Measurements from ENCODE around the gene OPN4.

DNA sequence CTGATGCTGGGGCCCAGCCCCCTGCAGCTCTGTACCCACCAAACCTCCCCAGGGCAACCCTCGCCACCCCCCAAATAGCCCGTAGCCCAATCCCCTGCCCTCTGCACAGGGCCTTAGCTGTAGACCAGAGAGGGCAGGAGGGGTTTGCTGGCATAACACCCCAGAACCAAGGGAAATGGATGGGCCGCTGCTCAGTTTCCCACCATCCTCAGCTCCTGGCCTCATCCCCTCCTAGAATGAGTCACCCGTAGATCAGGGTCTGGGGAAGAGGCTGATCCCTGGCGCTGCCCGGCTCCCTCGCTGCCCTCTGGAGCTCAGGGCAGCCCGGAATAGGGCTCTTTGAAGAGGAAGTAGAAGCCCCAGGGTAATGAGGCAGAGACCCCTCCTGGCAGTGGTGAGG is 45.2 kb downstream of the OPN4 start:
- TF ChIP-seq, protein P1, sequence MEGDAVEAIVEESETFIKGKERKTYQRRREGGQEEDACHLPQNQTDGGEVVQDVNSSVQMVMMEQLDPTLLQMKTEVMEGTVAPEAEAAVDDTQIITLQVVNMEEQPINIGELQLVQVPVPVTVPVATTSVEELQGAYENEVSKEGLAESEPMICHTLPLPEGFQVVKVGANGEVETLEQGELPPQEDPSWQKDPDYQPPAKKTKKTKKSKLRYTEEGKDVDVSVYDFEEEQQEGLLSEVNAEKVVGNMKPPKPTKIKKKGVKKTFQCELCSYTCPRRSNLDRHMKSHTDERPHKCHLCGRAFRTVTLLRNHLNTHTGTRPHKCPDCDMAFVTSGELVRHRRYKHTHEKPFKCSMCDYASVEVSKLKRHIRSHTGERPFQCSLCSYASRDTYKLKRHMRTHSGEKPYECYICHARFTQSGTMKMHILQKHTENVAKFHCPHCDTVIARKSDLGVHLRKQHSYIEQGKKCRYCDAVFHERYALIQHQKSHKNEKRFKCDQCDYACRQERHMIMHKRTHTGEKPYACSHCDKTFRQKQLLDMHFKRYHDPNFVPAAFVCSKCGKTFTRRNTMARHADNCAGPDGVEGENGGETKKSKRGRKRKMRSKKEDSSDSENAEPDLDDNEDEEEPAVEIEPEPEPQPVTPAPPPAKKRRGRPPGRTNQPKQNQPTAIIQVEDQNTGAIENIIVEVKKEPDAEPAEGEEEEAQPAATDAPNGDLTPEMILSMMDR (IDR thresholded peaks at IDR 0.05; ENCODE audit: poor library complexity), result no peak
- TF ChIP-seq EZH2phosphoT487 (IDR thresholded peaks at IDR 0.05; ENCODE audit: low read depth, severe bottlenecking, unreplicated experiment), result no peak
